ENCODE results near the gene SMCHD1. TPM values are rescaled to one million over a fixed set of nuclear protein-coding genes. Genes with fewer than 3 reads are reported as not detected.
"Not testable (repeated sequence)": the region's sequence is repeated elsewhere in the genome, so short reads cannot be mapped to it uniquely, and the experiment has no call there.

SMCHD1 gene
- total RNA-seq, 2 experiments from 2014 or later = 137 to 142 TPM

DNA sequence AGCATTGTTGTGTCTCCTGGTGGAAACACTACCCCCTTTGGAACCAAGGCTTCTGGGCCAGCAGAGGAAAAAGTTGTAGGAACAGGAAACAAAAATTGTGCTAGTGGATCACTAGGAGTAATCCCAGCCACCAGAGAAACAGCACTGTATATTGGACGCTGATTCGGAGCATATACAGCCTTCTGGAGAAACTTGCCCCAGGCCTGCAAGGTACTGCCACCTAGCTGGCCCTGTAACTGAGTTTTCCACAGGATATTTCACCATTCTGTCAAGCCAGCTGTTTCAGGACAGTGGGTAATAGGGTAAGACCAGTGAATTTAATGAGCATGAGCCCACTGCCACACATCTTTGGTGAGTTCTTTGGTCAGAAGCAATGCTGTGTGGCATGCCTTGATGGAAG lies 166.2 kb downstream of the SMCHD1 start:
- Mint-ChIP-seq H3K27ac (no peak overlapping the region), H3K9me3 (ENCODE audit: insufficient read depth) (peaks cover 8% of the 10 kb centered on the region), H3K4me1 (ENCODE audit: low read depth) (no peaks in the 10 kb centered on the region), H3K27me3 (ENCODE audit: low read depth) (peaks cover 6% of the 10 kb centered on the region), H3K36me3 (ENCODE audit: low read depth) (no peaks in the 10 kb centered on the region), H3K4me3 (no peak overlapping the region)
- POLR2A ChIA-PET = no interaction called here
- CTCF ChIA-PET = interaction anchor here (0.5 kb wide), 1 partner anchor 36 kb away, joined by 3 read pairs; no protein-coding TSS in a partner anchor
- ATAC-seq = no peak
- no peak for DNase-seq

DNA sequence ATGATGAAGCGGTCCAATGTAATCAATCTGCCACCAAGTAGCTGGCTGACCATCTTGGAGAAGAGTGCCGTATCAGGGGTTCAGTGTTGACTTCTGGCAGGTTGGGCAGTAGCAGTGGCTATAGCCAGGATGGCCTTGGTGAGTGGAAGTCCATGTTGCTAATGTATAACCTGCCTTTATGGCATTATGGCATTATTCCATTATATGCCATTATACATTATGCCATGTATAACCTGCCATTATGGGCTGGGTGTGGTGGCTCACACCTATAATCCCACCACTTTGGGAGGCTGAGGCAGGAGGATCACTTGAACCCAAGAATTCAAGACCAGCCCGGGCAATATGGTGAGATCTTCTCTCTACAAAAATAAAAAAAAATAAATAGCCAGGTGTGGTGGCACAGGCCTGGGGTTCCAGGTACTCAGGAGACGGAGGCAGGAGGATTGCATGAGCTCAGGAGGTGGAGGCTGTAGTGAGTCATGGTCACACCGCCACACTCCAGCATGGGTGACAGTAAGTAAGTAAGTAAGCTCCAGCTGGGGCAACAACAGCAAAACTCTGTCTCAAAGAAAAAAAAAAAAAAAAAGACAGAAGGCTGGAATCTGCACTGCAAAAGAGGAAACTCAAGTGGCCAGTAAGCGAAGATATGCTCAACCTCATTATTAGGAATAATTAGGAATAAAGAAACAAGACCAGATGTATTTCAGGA lies 166.8 kb downstream of the SMCHD1 start:
- DNase-seq (no peak), ATAC-seq (no peak)
- no peak overlapping the region for H3K4me3 Mint-ChIP-seq
- peaks cover 8% of the 10 kb centered on the region for H3K9me3 Mint-ChIP-seq (ENCODE audit: insufficient read depth)
- ChIA-PET CTCF (interaction anchor here (0.5 kb wide), 1 partner anchor 37 kb away, joined by 3 read pairs; no protein-coding TSS in a partner anchor), POLR2A (no interaction called here)
- no peaks in the 10 kb centered on the region for H3K4me1 Mint-ChIP-seq (ENCODE audit: low read depth)
- H3K36me3 Mint-ChIP-seq (ENCODE audit: low read depth) = no peaks in the 10 kb centered on the region
- H3K27ac Mint-ChIP-seq = no peak overlapping the region
- H3K27me3 Mint-ChIP-seq (ENCODE audit: low read depth) = peaks cover 3% of the 10 kb centered on the region

DNA sequence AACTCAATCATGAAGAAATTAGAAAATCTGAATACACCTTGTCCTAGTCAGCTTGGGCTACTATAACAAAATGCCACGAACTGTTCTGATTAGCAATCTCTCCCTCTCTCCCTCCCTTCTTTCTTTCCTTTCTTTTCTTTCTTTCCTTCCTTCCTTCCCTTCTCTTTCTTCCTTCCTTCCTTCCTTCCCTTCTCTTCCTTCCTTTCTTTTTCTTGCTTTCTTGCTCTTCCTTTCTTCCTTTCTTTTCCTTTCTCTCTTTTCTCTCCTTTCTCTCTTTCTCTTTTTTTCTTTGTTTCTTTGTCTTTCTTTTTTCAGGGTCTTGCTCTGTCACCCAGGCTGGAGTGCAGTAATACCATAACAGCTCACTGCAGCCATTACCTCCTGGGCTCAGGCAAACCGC lies 167.7 kb downstream of the SMCHD1 start:
- Mint-ChIP-seq H3K36me3 (ENCODE audit: low read depth) (no peaks in the 10 kb centered on the region), H3K27me3 (ENCODE audit: low read depth) (peaks cover 3% of the 10 kb centered on the region), H3K4me3 (no peak overlapping the region), H3K9me3 (ENCODE audit: insufficient read depth) (peaks cover 8% of the 10 kb centered on the region), H3K27ac (no peak overlapping the region), H3K4me1 (ENCODE audit: low read depth) (no peaks in the 10 kb centered on the region)
- ATAC-seq = no peak
- no peak for DNase-seq
- CTCF ChIA-PET = no interaction called here
- POLR2A ChIA-PET = no interaction called here

- Mint-ChIP-seq H3K36me3 (ENCODE audit: low read depth) (no peaks in the 10 kb centered on the region), H3K27ac (no peak overlapping the region), H3K4me3 (no peak overlapping the region), H3K9me3 (ENCODE audit: insufficient read depth) (peaks cover under 1% of the 10 kb centered on the region), H3K4me1 (ENCODE audit: low read depth) (no peaks in the 10 kb centered on the region), H3K27me3 (ENCODE audit: low read depth) (peaks cover 3% of the 10 kb centered on the region)
- POLR2A ChIA-PET = no interaction called here
- ATAC-seq (no peak), DNase-seq (no peak)
- CTCF ChIA-PET = no interaction called here
Measured at GRCh38 chr18:2823966-2824365, 168.4 kb downstream of the SMCHD1 start.

DNA sequence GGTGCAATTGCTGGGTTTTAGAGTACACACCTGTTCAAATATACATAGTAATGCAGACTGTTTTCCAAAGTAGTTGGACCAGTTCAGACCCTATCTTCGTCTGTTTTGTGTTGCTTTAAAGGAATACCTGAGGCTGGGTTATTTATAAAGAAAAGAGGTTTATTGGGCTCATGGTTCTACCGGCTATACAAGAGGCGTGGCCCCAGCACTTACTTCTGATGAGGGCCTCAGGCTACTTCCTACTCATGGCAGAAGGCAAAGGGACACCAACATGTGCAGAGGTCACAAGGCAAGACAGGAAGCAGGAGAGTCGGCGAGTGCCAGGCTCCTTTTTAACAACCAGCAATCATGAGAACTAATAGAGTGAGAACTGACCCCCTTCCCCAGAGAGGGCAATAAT lies 169.3 kb downstream of the SMCHD1 start:
- POLR2A ChIA-PET = no interaction called here
- no peak overlapping the region for H3K27ac Mint-ChIP-seq
- no peaks in the 10 kb centered on the region for H3K9me3 Mint-ChIP-seq (ENCODE audit: insufficient read depth)
- H3K4me1 Mint-ChIP-seq (ENCODE audit: low read depth) = no peaks in the 10 kb centered on the region
- peaks cover 3% of the 10 kb centered on the region for H3K27me3 Mint-ChIP-seq (ENCODE audit: low read depth)
- CTCF ChIA-PET = no interaction called here
- no peaks in the 10 kb centered on the region for H3K36me3 Mint-ChIP-seq (ENCODE audit: low read depth)
- H3K4me3 Mint-ChIP-seq = no peak overlapping the region
- DNase-seq (no peak), ATAC-seq (no peak)

DNA sequence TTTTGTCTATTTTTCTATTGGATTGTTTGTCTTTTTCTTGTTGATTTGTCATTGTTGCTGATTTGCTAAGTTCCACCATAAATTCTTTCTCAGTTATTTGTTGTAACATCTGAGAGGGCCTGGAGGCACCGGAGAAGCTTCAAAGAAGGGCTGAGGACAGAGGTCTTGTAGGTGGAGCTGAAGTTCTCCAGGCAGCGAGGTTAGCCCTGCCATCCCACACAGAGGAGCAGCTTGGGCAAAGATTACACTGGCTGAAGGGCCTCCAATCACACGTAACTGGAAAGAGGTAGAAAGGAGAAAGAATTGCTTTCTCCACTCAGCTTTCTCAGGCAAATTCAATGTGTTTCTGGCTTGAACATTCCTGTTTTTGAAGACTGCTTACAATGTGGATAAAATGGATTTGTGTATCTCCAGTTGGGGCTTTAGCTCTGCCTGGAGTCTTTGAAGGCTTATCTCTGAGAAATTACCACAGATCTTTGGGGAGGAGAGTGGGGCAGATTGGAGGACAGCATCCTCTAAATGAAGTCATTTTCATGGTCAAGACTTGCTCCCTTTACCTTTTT lies 170.2 kb downstream of the SMCHD1 start:
- H3K9me3 Mint-ChIP-seq (ENCODE audit: insufficient read depth) = no peaks in the 10 kb centered on the region
- no peaks in the 10 kb centered on the region for H3K4me1 Mint-ChIP-seq (ENCODE audit: low read depth)
- H3K36me3 Mint-ChIP-seq (ENCODE audit: low read depth) = no peaks in the 10 kb centered on the region
- ChIA-PET POLR2A (no interaction called here), CTCF (no interaction called here)
- ATAC-seq (no peak), DNase-seq (no peak)
- peaks cover 5% of the 10 kb centered on the region for H3K27me3 Mint-ChIP-seq (ENCODE audit: low read depth)
- H3K27ac Mint-ChIP-seq = no peak overlapping the region
- H3K4me3 Mint-ChIP-seq = no peak overlapping the region

DNA sequence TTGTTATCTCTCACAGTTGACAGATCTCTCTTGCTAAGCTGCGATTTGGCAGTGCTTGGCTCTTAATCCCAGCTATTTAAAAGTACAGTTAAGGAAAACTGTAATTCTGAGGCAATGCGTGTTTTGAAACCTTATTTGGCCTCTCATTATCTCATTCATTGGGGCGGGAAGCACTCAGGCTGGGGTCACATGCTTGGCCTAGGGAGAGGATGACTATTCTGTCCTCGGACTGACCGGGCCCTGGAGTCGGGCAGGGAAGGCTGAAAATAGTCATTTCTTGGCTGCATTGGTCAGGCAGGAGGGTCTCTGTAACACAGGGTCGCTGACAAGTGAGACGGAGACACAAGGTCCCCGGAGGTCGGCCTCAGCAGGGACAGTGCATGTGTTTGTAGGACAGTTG lies 171.1 kb downstream of the SMCHD1 start:
- POLR2A ChIA-PET = no interaction called here
- no peak overlapping the region for H3K27ac Mint-ChIP-seq
- DNase-seq = no peak
- no peaks in the 10 kb centered on the region for H3K4me1 Mint-ChIP-seq (ENCODE audit: low read depth)
- no peaks in the 10 kb centered on the region for H3K9me3 Mint-ChIP-seq (ENCODE audit: insufficient read depth)
- CTCF ChIA-PET = no interaction called here
- H3K36me3 Mint-ChIP-seq (ENCODE audit: low read depth) = no peaks in the 10 kb centered on the region
- peaks cover 9% of the 10 kb centered on the region for H3K27me3 Mint-ChIP-seq (ENCODE audit: low read depth)
- ATAC-seq = no peak
- no peak overlapping the region for H3K4me3 Mint-ChIP-seq

DNA sequence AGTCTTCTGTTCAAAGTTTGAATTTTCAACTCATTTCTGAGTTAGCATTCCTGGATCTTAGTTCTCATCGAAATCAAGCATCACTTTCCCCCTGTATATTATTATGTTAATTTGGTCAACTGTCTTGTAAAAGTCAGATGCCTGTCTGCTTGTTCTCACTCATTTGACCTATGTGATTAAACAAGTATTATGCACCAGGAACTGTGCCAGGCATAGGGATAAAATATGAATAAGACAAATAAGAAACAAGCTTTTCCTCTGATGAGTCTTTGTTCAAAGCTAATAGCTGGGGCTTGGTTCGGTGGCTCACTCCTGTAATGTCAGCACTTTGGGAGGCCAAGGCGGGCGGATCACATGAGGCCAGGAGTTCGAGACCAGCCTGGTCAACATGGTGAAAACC lies 171.5 kb downstream of the SMCHD1 start:
- Mint-ChIP-seq H3K27me3 (ENCODE audit: low read depth) (peaks cover 9% of the 10 kb centered on the region), H3K4me3 (no peak overlapping the region), H3K4me1 (ENCODE audit: low read depth) (no peaks in the 10 kb centered on the region), H3K9me3 (ENCODE audit: insufficient read depth) (no peaks in the 10 kb centered on the region), H3K36me3 (ENCODE audit: low read depth) (no peaks in the 10 kb centered on the region), H3K27ac (no peak overlapping the region)
- ATAC-seq (no peak), DNase-seq (no peak)
- ChIA-PET POLR2A (no interaction called here), CTCF (no interaction called here)

DNA sequence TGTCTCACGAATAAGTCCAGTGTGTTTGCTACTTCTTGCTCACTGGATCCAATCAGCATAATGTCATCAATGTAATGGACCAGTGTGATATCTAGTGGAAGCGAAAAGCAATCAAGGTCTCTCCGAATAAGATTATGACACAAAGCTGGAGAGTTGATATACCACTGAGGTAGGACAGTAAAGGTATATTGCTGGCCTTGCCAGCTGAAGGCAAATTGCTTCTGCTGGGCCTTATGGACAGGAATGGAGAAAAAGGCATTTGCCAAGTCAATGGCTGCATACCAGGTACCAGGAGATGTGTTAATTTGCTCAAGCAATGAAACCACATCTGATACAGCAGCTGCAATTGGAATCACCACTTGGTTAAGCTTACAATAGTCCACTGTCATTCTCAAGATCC lies 180.6 kb downstream of the SMCHD1 start:
- H3K4me3 Mint-ChIP-seq; H3K27me3 Mint-ChIP-seq (ENCODE audit: low read depth); CTCF ChIA-PET; ATAC-seq; H3K4me1 Mint-ChIP-seq (ENCODE audit: low read depth); H3K27ac Mint-ChIP-seq; POLR2A ChIA-PET; DNase-seq; H3K36me3 Mint-ChIP-seq (ENCODE audit: low read depth): not testable (repeated sequence)
- peaks cover 11% of the 10 kb centered on the region for H3K9me3 Mint-ChIP-seq (ENCODE audit: insufficient read depth)

GRCh38 chr18:2837290-2837689 lies 181.8 kb downstream of the SMCHD1 start:
- Mint-ChIP-seq H3K27me3 (ENCODE audit: low read depth) (peaks cover 12% of the 10 kb centered on the region), H3K9me3 (ENCODE audit: insufficient read depth) (peaks cover 11% of the 10 kb centered on the region)
- ATAC-seq; H3K4me1 Mint-ChIP-seq (ENCODE audit: low read depth); H3K4me3 Mint-ChIP-seq; POLR2A ChIA-PET; H3K36me3 Mint-ChIP-seq (ENCODE audit: low read depth); CTCF ChIA-PET; H3K27ac Mint-ChIP-seq; DNase-seq: not testable (repeated sequence)

DNA sequence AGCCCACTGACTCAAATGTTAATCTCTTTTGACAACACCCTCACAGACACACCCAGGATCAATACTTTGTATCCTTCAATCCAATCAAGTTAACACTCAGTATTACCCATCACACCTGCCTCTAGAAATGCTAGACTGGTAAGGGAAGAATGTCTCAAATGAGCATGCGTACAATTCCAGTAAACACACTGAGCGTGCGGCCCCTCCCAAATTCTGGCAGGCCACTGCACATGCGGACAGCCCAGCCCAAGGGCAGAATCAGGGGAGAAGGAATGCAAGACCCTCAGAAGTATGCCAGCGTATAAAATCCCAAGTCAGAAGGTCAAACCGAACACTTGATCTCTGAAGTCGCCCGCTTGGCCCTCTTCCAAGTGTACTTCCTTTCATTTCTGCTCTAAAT lies 183.7 kb downstream of the SMCHD1 start:
- peaks cover 20% of the 10 kb centered on the region for H3K27me3 Mint-ChIP-seq (ENCODE audit: low read depth)
- H3K9me3 Mint-ChIP-seq (ENCODE audit: insufficient read depth) = peaks cover 11% of the 10 kb centered on the region
- H3K4me3 Mint-ChIP-seq = no peak overlapping the region
- CTCF ChIA-PET = no interaction called here
- DNase-seq (no peak), ATAC-seq (no peak)
- peaks cover 5% of the 10 kb centered on the region for H3K36me3 Mint-ChIP-seq (ENCODE audit: low read depth)
- H3K27ac Mint-ChIP-seq = no peak overlapping the region
- POLR2A ChIA-PET = no interaction called here
- H3K4me1 Mint-ChIP-seq (ENCODE audit: low read depth) = no peaks in the 10 kb centered on the region

- ATAC-seq = no peak
- POLR2A ChIA-PET = no interaction called here
- no peak for DNase-seq
- peaks cover 11% of the 10 kb centered on the region for H3K9me3 Mint-ChIP-seq (ENCODE audit: insufficient read depth)
- CTCF ChIA-PET = no interaction called here
- no peaks in the 10 kb centered on the region for H3K4me1 Mint-ChIP-seq (ENCODE audit: low read depth)
- peaks cover 28% of the 10 kb centered on the region for H3K27me3 Mint-ChIP-seq (ENCODE audit: low read depth)
- H3K36me3 Mint-ChIP-seq (ENCODE audit: low read depth) = peaks cover 5% of the 10 kb centered on the region
- H3K27ac Mint-ChIP-seq = no peak overlapping the region
- no peak overlapping the region for H3K4me3 Mint-ChIP-seq
Measured at GRCh38 chr18:2840521-2840920, 185.0 kb downstream of the SMCHD1 start.

- peaks cover 40% of the 10 kb centered on the region for H3K27me3 Mint-ChIP-seq (ENCODE audit: low read depth)
- no peaks in the 10 kb centered on the region for H3K36me3 Mint-ChIP-seq (ENCODE audit: low read depth)
- ATAC-seq (no peak), DNase-seq (no peak)
- H3K4me3 Mint-ChIP-seq = no peak overlapping the region
- H3K9me3 Mint-ChIP-seq (ENCODE audit: insufficient read depth) = peaks cover 4% of the 10 kb centered on the region
- CTCF ChIA-PET = no interaction called here
- no peak overlapping the region for H3K27ac Mint-ChIP-seq
- POLR2A ChIA-PET = no interaction called here
- peaks cover 10% of the 10 kb centered on the region for H3K4me1 Mint-ChIP-seq (ENCODE audit: low read depth)
Measured at GRCh38 chr18:2843146-2843545, 187.6 kb downstream of the SMCHD1 start.
